Left colon (tissue), 2 donors: Measurements from ENCODE around the gene THOC1. TPM values are rescaled to one million over a fixed set of nuclear protein-coding genes. Genes with fewer than 3 reads are reported as not detected.
A peak's percentile ranks its signal among the peaks of the same experiment; 100 is the strongest.

ENCODE experiments used
- ATAC-seq: fragments of 200-7000 bp; cut with Tn5 transposase; one replicate; pipeline ENCODE4 v1.9.1; 2020; ENCODE audit warnings: mild to moderate bottlenecking, moderate library complexity
- DNase-seq, 2 donors: peaks; one replicate each; pipeline ENCODE4 v3.0.0-alpha.2; 2020
- intact Hi-C, 2 donors: fragments of 100-400 bp; cut with DNase I in 1 of 2; cut with micrococcal nuclease in 1 of 2; formaldehyde crosslinking; loops; one replicate each; pipeline versions ENCODE4 v1.11.2 to v1.14.0; 2022; cut with DNase I, micrococcal nuclease
- total RNA-seq, 2 donors: library from RNA; stranded (reverse); fragmentation: NEBNext Ultra II Directional; extraction: Animal tissue kit (Norgen Biotek cat#: 25700); gene quantifications; one replicate each; pipeline ENCODE4 v1.2.1, GENCODE V29; 2021
- donor health status: DM: no; HTN: no; CAD: no.
- donor health status: DM: yes; HTN: yes; CAD: no.

The THOC1 gene
- total RNA-seq, 2 donors from 2014 or later, result 18.6 to 22.9 TPM

- DNase-seq, result no peak
- no peak for ATAC-seq
- intact Hi-C loops, result no loop called here
Measured at GRCh38 chr18:227374-227773, 40.5 kb downstream of the THOC1 start.

- no peak for DNase-seq
- no peak for ATAC-seq
- intact Hi-C loops, result no loop called here
Measured at GRCh38 chr18:225745-226144, 42.1 kb downstream of the THOC1 start.

- ATAC-seq, result no peak
- intact Hi-C loops, result no loop called here
- DNase-seq, result no peak
Measured at GRCh38 chr18:220708-221107, 47.1 kb downstream of the THOC1 start.

- DNase-seq (no peak), ATAC-seq (no peak)
- intact Hi-C loops, result no loop called here
Measured at GRCh38 chr18:217532-218336, 50.1 kb downstream of the THOC1 start.

- intact Hi-C loops, result no loop called here
- DNase-seq (no peak), ATAC-seq (peak; percentile 15)
Measured at GRCh38 chr18:215448-216010, 52.3 kb downstream of the THOC1 start.

GRCh38 chr18:213966-214365 lies 53.9 kb downstream of the THOC1 start:
- no peak for DNase-seq
- no peak for ATAC-seq
- intact Hi-C loops, result no loop called here

- intact Hi-C loops, result no loop called here
- DNase-seq, result no peak
- no peak for ATAC-seq
Measured at GRCh38 chr18:213505-213904, 54.3 kb downstream of the THOC1 start.

GRCh38 chr18:212780-213179 lies 55.1 kb downstream of the THOC1 start:
- DNase-seq (no peak), ATAC-seq (no peak)
- intact Hi-C loops, result no loop called here

GRCh38 chr18:211582-211981 lies 56.3 kb downstream of the THOC1 start:
- no peak for ATAC-seq
- DNase-seq, result no peak
- intact Hi-C loops, result no loop called here

GRCh38 chr18:210733-211132 lies 57.1 kb downstream of the THOC1 start:
- intact Hi-C loops, result no loop called here
- no peak for DNase-seq
- ATAC-seq, result no peak

GRCh38 chr18:210075-210474 lies 57.8 kb downstream of the THOC1 start:
- intact Hi-C loops, result no loop called here
- DNase-seq, result no peak
- ATAC-seq, result no peak

- intact Hi-C loops, result no loop called here
- DNase-seq, result no peak
- ATAC-seq, result no peak
Measured at GRCh38 chr18:199768-200167, 68.1 kb downstream of the THOC1 start.

GRCh38 chr18:199214-199613 lies 68.6 kb downstream of the THOC1 start:
- intact Hi-C loops, result no loop called here
- DNase-seq, result no peak
- ATAC-seq, result no peak

GRCh38 chr18:195651-196050 lies 72.2 kb downstream of the THOC1 start:
- no peak for DNase-seq
- ATAC-seq, result no peak
- intact Hi-C loops, result no loop called here

- no peak for DNase-seq
- no peak for ATAC-seq
- intact Hi-C loops, result no loop called here
Measured at GRCh38 chr18:192801-193200, 75.0 kb downstream of the THOC1 start.

GRCh38 chr18:191725-192124 lies 76.1 kb downstream of the THOC1 start:
- ATAC-seq (no peak), DNase-seq (no peak)
- intact Hi-C loops, result no loop called here

GRCh38 chr18:189254-189653 lies 78.6 kb downstream of the THOC1 start:
- ATAC-seq (no peak), DNase-seq (no peak)
- intact Hi-C loops, result no loop called here

GRCh38 chr18:183769-184168 lies 84.1 kb downstream of the THOC1 start:
- ATAC-seq, result peak; percentile 45
- no peak for DNase-seq
- intact Hi-C loops, result no loop called here

GRCh38 chr18:181711-182110 lies 86.1 kb downstream of the THOC1 start:
- DNase-seq (no peak), ATAC-seq (no peak)
- intact Hi-C loops, result no loop called here

- ATAC-seq (no peak), DNase-seq (no peak)
- intact Hi-C loops, result no loop called here
Measured at GRCh38 chr18:179499-179898, 88.3 kb downstream of the THOC1 start.

GRCh38 chr18:172361-172760 lies 95.5 kb downstream of the THOC1 start:
- ATAC-seq (no peak), DNase-seq (no peak)
- intact Hi-C loops, result no loop called here
